COLO668 (cell line): Measurements from ENCODE around the gene SBF2.
"Not testable (repeated sequence)": the region's sequence is repeated elsewhere in the genome, so short reads cannot be mapped to it uniquely, and the experiment has no call there.

Source experiments
- DNase-seq: peaks from one replicate; lab custom pipeline; 2025; ENCODE audit not compliant: unreplicated experiment; lab: John Stamatoyannopoulos, UW

Gene SBF2

GRCh38 chr11:9916480-9916879, 377.5 kb downstream of the SBF2 start:
- no peak for DNase-seq

- no peak for DNase-seq
Measured at GRCh38 chr11:9914064-9914463, 380.0 kb downstream of the SBF2 start.

- no peak for DNase-seq
Measured at GRCh38 chr11:9905960-9906791, 387.8 kb downstream of the SBF2 start.

GRCh38 chr11:9905501-9905951, 388.5 kb downstream of the SBF2 start:
- DNase-seq = no peak

DNA sequence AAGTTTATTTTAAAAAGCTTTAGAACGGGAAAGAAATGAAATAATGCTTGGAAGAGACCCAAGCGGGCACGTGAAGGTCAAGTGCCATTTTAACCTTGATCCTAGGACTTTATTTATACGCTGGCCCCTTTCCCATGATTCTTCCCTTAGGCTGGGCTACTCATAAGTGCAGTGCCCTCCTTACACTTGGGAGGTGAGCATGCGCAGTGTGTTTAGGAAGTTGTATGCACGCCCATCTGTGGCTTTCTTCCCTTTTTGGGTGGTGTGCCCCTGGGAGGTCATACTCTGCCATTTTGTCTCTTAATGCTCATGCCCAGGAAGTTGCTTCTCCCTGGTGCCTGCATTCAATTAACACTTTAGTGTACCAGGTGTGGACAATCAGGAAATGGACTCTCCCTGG, 390.4 kb downstream of the SBF2 start:
- DNase-seq = no peak

- no peak for DNase-seq
Measured at GRCh38 chr11:9901943-9902342, 392.1 kb downstream of the SBF2 start.

DNA sequence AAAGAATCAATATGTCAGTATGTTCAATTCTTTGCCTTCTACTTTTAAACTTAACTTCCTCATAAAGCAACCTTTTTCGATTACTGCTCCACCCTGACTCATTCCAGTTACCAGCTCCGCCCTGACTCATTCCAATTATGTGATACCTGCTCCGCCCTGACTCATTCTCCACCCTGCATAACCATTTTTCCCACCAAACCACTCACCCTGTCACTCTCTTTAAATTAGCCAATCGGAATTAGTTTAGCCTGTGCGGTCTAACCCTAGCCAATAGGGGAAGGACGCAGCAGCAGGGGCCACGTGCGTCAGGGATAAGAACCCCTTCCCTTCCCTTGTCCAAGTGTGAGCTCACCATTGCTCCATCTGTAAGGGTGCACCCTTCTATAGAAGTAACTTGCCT, 393.8 kb downstream of the SBF2 start:
- DNase-seq = not testable (repeated sequence)

DNA sequence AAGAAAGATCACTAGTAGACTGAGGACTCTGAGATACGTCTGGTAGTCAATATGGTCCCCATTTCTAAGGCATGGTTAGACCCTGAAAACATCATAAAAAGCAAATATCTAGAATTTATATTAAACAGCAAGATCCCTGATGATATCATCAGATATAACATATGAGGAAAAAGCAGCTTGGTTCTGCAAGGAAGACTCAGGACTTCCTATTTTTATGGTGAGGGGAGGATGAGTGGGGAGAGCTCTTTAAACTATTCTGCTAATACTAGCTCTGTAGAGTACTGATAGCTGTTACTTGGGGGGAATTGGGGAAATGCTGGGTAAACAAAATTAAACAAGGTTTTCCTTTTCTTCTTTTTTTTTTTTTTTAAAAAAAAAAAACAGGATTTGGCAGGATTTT, 394.3 kb downstream of the SBF2 start:
- no peak for DNase-seq

GRCh38 chr11:9896902-9897301, 397.1 kb downstream of the SBF2 start:
- no peak for DNase-seq

GRCh38 chr11:9895006-9895405, 399.0 kb downstream of the SBF2 start:
- DNase-seq = no peak

- DNase-seq = no peak
Measured at GRCh38 chr11:9893474-9893873, 400.5 kb downstream of the SBF2 start.

DNA sequence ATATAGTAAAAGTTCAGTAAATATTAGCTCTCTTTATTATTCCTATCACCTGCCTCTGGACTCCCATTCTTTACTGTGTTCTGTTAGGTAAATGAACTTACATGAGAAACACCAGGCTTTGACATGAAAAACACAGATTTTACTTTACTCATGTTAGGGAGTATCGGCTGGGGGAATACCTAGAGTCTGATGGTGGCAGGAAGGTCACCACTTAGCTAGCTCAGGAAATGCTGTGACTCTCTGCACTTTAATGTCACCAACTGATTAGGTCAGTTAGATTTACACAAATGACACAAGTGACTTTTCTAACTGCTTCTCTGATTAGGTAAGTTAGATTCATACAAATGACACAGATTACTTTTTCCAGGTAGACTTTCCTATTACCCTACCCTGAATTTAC, 405.1 kb downstream of the SBF2 start:
- no peak for DNase-seq

- DNase-seq = no peak
Measured at GRCh38 chr11:9887472-9887871, 406.5 kb downstream of the SBF2 start.

DNA sequence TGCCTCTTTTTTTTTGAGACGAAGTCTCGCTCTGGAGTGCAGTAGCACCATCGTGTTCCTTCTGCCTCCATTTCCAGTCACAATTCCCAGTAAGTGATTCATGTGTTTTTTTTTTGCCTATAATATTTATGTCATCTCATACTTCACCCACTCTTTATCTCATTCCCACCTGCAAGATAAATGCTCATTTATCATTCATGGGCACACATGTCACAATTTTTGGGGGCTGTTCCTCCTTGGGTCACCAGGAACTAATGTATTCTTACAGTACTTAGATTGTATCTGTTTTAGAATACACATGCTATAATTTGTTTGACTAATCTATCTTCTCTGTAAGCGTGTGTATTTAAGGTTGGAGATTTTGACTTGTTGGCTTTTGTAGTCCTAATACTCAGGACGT, 407.4 kb downstream of the SBF2 start:
- DNase-seq = no peak

- no peak for DNase-seq
Measured at GRCh38 chr11:9884601-9885000, 409.4 kb downstream of the SBF2 start.

- no peak for DNase-seq
Measured at GRCh38 chr11:9880657-9881056, 413.4 kb downstream of the SBF2 start.

GRCh38 chr11:9878936-9879335, 415.1 kb downstream of the SBF2 start:
- DNase-seq = no peak

DNA sequence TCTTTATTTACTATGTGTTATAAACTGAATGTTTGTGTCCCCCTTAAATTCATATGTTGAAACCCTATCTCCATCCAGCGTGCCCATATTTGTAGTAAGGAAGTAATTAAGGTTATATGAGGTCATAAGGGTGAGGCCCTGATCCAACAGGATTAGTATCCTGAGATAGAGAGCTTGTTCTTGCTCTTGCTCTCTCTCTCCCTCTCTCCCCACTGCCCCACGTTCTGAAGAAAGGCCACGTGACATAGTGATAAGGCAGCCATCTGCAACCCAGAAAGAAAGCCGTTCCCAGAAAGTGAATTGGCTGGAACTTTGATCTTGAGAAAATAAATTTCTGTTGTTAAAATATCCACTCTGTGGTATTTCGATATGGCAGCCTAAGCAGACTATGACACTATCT, 417.7 kb downstream of the SBF2 start:
- no peak for DNase-seq

- no peak for DNase-seq
Measured at GRCh38 chr11:9875862-9876261, 418.2 kb downstream of the SBF2 start.

GRCh38 chr11:9875399-9875798, 418.6 kb downstream of the SBF2 start:
- no peak for DNase-seq

GRCh38 chr11:9874466-9874865, 419.6 kb downstream of the SBF2 start:
- no peak for DNase-seq

DNA sequence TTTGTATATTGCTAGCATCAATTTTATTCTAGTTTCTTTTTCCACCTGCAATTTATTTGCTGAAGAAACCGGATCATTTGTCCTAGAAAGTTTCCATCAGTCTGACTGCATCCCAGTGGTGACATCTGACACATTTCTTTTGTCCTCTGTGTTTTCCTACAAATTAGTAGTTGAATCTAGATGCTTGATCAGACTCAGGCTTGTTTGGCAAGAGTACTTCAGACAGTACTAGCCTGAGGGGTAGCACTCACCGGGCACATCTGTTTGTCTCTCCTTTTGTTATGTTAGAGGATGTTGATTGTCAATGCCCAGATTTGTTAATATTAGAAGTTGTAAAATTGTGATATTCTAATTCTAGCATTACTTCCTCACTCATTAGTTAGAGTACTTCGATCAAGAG, 425.4 kb downstream of the SBF2 start:
- peak; percentile 45 for DNase-seq

DNA sequence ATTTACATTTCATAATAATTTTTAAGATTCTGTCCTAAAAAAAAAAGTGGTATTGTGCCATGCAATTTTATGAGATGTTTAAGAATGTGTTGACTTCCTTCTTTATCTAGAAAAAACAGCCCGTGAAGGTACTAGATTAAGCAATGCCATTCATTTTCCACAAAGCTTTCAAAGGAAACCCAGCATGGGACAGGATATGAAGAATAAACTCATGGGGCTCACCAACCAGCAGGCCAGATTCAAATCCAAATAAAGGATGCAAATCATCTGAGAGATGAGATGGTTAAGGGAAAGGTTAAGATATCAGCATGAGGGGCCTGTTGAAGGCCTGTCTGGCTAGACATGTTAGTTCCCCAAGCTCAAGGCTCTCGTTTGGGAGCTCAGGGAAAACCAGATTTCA, 431.0 kb downstream of the SBF2 start:
- DNase-seq = no peak
